ENCODE data around the gene COPA.
"Not testable (repeated sequence)": the region's sequence is repeated elsewhere in the genome, so short reads cannot be mapped to it uniquely, and the experiment has no call there.

The COPA gene

DNA sequence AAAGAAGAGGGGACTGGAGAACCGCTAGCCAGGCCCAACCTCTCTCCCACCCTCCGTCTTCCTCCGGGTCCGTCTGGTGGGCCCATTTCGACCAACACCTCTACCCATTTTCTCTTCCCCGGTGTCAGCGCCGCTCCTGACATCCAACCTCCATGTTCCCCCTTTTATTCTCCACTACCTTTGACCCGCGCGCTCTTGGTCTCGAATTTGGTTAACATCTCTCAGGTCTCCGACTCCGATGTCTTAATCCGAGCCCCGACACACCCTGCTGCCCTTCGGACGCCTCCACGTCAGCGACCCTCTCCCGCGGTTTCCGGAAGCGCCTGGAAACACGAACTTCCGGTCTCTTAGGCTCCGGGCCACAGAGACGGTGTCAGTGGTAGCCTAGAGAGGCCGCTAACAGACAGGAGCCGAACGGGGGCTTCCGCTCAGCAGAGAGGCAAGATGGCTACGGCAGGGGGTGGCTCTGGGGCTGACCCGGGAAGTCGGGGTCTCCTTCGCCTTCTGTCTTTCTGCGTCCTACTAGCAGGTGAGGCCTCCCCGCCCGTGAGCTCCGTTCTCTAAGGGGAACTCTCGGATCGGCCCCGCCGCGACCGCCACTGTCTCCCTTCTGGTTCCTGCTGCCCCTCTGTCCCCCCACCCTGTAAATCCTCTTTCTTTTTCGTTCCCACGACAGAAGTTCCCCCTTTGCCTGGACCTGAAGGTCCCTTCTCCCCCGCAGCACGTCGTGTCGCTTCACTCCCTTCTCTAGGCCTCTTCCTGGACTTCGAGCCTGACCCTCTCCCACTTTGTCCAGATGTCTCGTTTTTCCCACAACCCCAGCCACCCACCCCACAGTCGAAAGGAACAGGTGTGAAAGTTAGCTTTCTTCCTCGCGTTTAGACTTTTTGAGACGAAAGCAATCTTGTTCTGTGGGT, at the start of gene COPA, which contains the start of gene NCSTN:
TSS of gene COPA (minus strand) at position 298 of the 917 bp plus-strand sequence. CDS start at position 218, 80 bp downstream.
TSS of gene NCSTN (plus strand) at position 431 of the 917 bp plus-strand sequence. CDS start at position 445, 14 bp downstream.
- peak; percentile 62 for DNase-seq (ENCODE audit: low read depth, low spot score)
- H3K27ac ChIP-seq: peak within 1 kb of the TSS; percentile 52

DNA sequence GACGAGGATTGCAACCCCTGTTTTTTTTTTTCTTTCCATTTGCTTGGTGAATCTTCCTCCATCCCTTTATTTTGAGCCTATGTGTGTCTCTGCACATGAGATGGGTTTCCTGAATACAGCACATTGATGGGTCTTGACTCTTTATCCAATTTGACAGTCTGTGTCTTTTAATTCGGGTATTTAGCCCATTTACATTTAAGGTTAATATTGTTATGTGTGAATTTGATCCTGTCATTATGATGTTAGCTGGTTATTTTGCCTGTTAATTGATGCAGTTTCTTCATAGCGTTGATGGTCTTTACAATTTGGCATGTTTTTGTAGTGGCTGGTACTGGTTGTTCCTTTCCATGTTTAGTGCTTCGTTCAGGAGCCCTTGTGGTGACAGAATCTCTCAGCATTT, 45.4 kb upstream of the COPA start:
- DNase-seq (ENCODE audit: low read depth, low spot score); H3K27ac ChIP-seq: not testable (repeated sequence)

GRCh38 chr1:160384812-160385211, 41.8 kb upstream of the COPA start:
- H3K27ac ChIP-seq; DNase-seq (ENCODE audit: low read depth, low spot score): not testable (repeated sequence)

DNA sequence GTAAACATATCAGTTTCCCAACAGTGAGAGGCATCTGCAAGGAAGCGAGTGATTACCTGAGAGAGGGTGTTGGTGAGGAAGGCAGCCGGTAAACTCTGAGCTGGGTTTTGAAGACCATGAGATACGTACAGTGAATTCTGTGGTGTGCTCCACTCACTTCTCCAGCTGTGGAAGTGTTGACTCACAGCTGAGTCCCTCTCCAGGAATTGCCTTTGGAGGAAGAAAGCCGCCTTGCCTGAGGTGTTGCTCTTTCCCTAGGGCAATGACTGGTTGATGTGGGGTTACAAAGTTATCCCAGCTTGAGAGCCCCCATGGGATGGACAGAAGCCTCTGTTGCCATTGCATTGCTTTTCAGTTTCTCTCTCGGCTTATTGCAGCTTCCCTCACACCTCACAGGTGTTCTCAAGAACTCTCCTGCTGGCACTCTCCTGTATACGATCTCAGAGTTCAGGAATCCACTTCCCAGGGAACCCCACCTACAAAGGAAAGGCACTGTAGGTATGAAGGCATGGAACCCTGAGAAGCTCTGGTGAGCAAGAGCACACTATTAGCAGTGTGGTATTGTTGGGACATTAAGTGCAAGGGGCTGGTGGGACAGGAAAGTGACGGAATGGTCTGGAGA, 34.6 kb upstream of the COPA start:
- H3K27ac ChIP-seq: no peak overlapping the region
- DNase-seq (ENCODE audit: low read depth, low spot score): no peak

- no peak overlapping the region for H3K27ac ChIP-seq
- DNase-seq (ENCODE audit: low read depth, low spot score): no peak
Measured at GRCh38 chr1:160376525-160377131, 33.6 kb upstream of the COPA start.

DNA sequence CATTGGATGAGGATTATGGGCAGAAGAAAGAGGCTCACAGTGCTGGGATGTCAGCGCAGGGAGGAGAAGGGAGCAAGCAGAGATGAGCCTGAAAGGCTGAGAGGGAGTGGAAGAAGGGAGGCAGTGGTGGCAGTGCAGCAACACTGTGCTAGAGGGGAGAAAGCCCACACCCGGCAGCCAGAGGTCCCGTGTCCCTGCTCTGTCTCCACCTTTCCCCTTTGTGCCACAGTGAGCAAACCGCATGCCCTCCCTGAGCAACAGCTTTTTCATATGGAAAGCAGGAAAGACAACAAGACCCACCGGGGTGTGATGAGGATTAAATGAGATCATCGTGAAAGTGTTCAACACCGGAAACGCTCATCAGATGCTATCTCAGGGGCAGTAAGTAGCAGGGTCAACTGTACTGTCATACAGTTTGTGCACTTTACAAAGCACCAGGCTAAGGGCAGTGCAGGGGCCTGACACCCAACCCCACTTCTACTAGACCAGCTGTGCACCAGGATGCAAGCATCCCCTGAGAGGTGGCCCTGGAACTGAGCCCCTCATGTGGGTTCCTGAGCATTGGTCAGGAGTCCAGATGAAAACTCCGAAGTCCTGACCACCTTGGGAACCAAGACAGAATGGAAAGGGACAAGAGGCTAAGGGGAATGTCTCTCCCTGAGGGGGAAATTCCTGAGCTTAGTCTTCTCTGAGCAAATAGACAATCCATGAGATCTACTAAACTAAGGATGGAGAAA, 32.9 kb upstream of the COPA start:
- H3K27ac ChIP-seq: no peak overlapping the region
- no peak for DNase-seq (ENCODE audit: low read depth, low spot score)

- no peak for DNase-seq (ENCODE audit: low read depth, low spot score)
- H3K27ac ChIP-seq: no peak overlapping the region
Measured at GRCh38 chr1:160374306-160375110, 31.5 kb upstream of the COPA start.

- DNase-seq (ENCODE audit: low read depth, low spot score): no peak
- H3K27ac ChIP-seq: no peak overlapping the region
Measured at GRCh38 chr1:160373696-160374095, 30.6 kb upstream of the COPA start.

- no peak overlapping the region for H3K27ac ChIP-seq
- no peak for DNase-seq (ENCODE audit: low read depth, low spot score)
Measured at GRCh38 chr1:160371756-160372155, 28.7 kb upstream of the COPA start.

GRCh38 chr1:160371346-160371631, 28.2 kb upstream of the COPA start:
- no peak overlapping the region for H3K27ac ChIP-seq
- no peak for DNase-seq (ENCODE audit: low read depth, low spot score)

- H3K27ac ChIP-seq: no peak overlapping the region
Measured at GRCh38 chr1:160370561-160371345, 27.7 kb upstream of the COPA start.

DNA sequence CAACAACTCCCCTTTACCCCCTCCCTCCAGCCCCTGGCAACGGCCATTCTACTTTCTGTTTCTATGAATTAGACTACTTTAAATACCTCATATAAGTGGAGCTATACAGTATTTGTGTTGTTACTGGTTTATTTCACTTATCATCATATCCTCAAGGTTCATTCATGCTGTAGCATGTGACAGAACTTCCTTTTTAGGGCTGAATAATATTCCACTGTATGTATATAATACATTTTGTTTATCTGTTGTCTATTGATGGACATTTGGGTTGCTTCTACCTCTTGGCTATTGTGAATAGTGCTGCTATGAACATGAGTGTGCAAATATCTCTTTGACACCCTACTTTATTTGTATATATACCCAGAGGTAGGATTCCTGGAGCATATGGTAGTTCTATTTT, 26.0 kb upstream of the COPA start:
- H3K27ac ChIP-seq: no peak overlapping the region
- DNase-seq (ENCODE audit: low read depth, low spot score): no peak

More at GRCh38 chr1:160370561-160371345, 27.7 kb upstream of the COPA start:
- DNase-seq (ENCODE audit: low read depth, low spot score): no peak

GRCh38 chr1:160367934-160368923, 25.2 kb upstream of the COPA start:
- no peak for DNase-seq (ENCODE audit: low read depth, low spot score)
- no peak overlapping the region for H3K27ac ChIP-seq

GRCh38 chr1:160367516-160367900, 24.5 kb upstream of the COPA start:
- H3K27ac ChIP-seq: no peak overlapping the region

GRCh38 chr1:160366731-160367515, 23.9 kb upstream of the COPA start, which contains the start of gene NHLH1:
TSS of gene NHLH1 (plus strand) at chr1:160367071. CDS start at chr1:160370732, 3,661 bp downstream.
- no peak within 1 kb of the TSS for H3K27ac ChIP-seq
- no peak for DNase-seq (ENCODE audit: low read depth, low spot score)

More at GRCh38 chr1:160367516-160367900, 24.5 kb upstream of the COPA start:
- DNase-seq (ENCODE audit: low read depth, low spot score): no peak

GRCh38 chr1:160365325-160365724, 22.3 kb upstream of the COPA start:
- no peak overlapping the region for H3K27ac ChIP-seq
- DNase-seq (ENCODE audit: low read depth, low spot score): no peak
